Progenitor cell of endocrine pancreas (in vitro differentiated cells): ENCODE measurements around the gene NCKAP5. TPM values are rescaled to one million over a fixed set of nuclear protein-coding genes. Genes with fewer than 3 reads are reported as not detected.

Experiments used
- DNase-seq: peaks from one replicate; pipeline ENCODE4 v3.0.0; 2021; ENCODE audit warnings: low spot score; ENCODE audit not compliant: unreplicated experiment
- H3K27ac Mint-ChIP-seq: 2 replicates; pipeline ENCODE4 v1.8.0; 2021; ENCODE audit warnings: mild to moderate bottlenecking, moderate library complexity, mixed read lengths
- H3K27me3 Mint-ChIP-seq: 2 replicates; pipeline ENCODE4 v1.8.0; 2021; ENCODE audit warnings: mixed read lengths
- H3K36me3 Mint-ChIP-seq: 2 replicates; pipeline ENCODE4 v1.8.0; 2022; ENCODE audit warnings: mixed read lengths; ENCODE audit not compliant: insufficient read depth
- H3K4me1 Mint-ChIP-seq: 2 replicates; pipeline ENCODE4 v1.8.0; 2021; ENCODE audit warnings: low read depth, mixed read lengths
- H3K4me3 Mint-ChIP-seq: 2 replicates; pipeline ENCODE4 v1.8.0; 2021; ENCODE audit warnings: low read depth, mild to moderate bottlenecking, moderate library complexity, mixed read lengths
- H3K9me3 Mint-ChIP-seq: 2 replicates; pipeline ENCODE4 v1.8.0; 2021; ENCODE audit warnings: low read depth, mixed read lengths
- total RNA-seq: library from RNA; stranded (reverse); gene quantifications from 2 replicates; pipeline ENCODE4 v1.2.1, GENCODE V29; 2021
- TF ChIP-seq, protein P1 (sequence below): fragments of 200-600 bp; sonication (generic); IDR thresholded peaks from one replicate; pipeline ENCODE4 v1.5.0; 2021; ENCODE audit warnings: antibody characterized with exemption, mild to moderate bottlenecking; ENCODE audit not compliant: unreplicated experiment

The NCKAP5 gene
- total RNA-seq, 1 donor from 2014 or later, result 1.7 TPM

DNA sequence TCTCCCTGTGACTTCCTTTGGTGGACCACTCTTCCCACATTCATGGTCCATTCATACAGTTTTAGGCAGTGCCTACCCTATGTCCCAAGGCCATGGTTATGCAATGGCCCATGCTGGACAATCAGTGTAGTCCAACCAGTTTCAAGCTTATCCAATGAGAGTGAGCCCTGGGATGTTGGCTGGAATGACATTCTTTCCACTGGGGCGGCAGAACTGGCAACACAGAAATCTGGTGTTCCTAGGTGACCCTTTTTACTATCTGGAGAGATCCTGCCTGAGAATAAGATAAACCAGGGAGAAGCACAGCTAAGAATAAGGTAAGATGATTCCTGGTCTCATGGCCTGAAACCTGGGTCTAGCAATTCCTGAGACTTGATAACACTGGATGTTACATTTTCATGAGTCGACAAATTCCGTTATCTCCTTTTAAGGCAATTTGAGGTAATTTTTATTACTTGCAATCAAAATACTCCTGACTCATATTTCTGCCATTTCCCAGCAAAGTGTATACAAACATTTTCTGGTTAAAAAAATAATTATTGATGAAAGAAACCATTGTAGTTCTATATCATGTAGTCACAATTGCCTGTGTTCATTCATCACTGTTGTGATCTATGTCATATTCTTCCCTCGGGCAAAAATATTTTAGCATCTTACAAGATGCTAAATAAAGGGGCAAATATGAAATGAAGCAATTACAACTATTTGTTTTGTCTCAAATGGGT is 626.8 kb downstream of the NCKAP5 start:
- Mint-ChIP-seq H3K4me1 (peaks cover 3% of the 10 kb centered on the region), H3K9me3 (no peaks in the 10 kb centered on the region), H3K36me3 (no peaks in the 10 kb centered on the region), H3K27me3 (peaks cover 9% of the 10 kb centered on the region), H3K4me3 (no peak overlapping the region), H3K27ac (no peak overlapping the region)
- no peak for DNase-seq
- TF ChIP-seq, protein P1, sequence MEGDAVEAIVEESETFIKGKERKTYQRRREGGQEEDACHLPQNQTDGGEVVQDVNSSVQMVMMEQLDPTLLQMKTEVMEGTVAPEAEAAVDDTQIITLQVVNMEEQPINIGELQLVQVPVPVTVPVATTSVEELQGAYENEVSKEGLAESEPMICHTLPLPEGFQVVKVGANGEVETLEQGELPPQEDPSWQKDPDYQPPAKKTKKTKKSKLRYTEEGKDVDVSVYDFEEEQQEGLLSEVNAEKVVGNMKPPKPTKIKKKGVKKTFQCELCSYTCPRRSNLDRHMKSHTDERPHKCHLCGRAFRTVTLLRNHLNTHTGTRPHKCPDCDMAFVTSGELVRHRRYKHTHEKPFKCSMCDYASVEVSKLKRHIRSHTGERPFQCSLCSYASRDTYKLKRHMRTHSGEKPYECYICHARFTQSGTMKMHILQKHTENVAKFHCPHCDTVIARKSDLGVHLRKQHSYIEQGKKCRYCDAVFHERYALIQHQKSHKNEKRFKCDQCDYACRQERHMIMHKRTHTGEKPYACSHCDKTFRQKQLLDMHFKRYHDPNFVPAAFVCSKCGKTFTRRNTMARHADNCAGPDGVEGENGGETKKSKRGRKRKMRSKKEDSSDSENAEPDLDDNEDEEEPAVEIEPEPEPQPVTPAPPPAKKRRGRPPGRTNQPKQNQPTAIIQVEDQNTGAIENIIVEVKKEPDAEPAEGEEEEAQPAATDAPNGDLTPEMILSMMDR, result no peak

DNA sequence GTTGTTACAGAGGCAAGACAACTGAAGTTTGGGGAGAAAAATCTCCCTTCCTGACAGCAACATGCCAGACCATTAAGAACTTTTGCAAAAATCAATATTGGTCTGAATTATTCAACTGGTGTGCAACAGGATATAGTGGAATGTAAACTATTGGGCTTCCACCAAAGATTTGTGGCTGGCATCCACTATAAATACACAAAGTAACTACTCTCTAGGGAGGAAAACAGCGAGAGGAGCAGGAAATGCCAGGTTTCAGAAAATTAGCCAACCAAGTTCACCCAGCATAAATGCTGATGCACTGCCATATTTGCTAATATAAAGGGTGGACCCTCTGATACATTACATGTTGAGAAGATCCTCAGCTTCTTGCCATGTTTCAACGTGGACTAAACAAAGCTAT is 630.6 kb downstream of the NCKAP5 start:
- TF ChIP-seq, protein P1, result no peak
- peaks cover 3% of the 10 kb centered on the region for H3K4me1 Mint-ChIP-seq

DNA sequence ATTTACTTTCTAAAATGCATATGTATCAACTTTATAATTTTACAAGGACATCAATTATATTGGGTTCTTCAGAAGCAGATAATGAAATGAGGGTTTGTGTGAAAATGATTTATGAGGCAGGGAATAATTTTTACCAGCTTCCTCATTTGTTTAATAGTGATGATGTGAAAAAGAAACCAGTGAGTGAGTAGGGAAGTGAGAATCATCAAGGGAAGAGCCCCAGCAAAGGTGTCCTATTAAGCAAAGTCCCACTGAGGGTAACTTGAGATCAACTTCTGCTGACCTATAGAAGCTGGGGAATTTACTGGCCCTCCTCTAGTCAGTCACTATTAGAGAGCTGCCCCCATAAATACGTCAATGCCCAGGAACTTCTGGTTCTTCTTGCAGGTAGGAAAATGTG is 631.5 kb downstream of the NCKAP5 start:
- H3K4me3 Mint-ChIP-seq, result no peak overlapping the region

More for the DNA sequence above, 630.6 kb downstream of the NCKAP5 start:
- DNase-seq, result no peak
- H3K36me3 Mint-ChIP-seq, result no peaks in the 10 kb centered on the region
- H3K4me3 Mint-ChIP-seq, result no peak overlapping the region
- peaks cover under 1% of the 10 kb centered on the region for H3K9me3 Mint-ChIP-seq
- peaks cover 3% of the 10 kb centered on the region for H3K27me3 Mint-ChIP-seq
- no peak overlapping the region for H3K27ac Mint-ChIP-seq

DNA sequence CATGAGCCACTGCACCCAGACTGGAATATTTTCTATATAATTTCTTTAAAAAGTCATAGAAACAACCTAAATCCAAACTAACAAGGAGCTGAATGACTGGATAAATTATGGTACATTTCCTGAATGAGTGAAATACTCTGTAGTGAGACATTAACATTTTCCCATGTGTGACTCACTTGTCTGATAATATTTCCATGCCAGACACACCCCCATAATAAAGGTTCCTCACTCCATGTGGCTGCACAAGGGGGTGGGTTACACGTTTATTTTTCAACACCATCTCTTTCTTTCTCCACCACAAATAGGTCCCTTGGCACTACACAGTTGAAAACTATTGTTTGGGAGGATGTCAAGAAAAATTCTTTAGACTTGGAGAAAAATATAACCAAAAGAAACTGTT is 632.0 kb downstream of the NCKAP5 start:
- Mint-ChIP-seq H3K9me3 (peaks cover 3% of the 10 kb centered on the region), H3K27me3 (peaks cover 3% of the 10 kb centered on the region), H3K36me3 (no peaks in the 10 kb centered on the region), H3K4me1 (peaks cover 6% of the 10 kb centered on the region), H3K27ac (no peak overlapping the region), H3K4me3 (no peak overlapping the region)
- TF ChIP-seq, protein P1, result no peak
- DNase-seq, result no peak

More for the DNA sequence above, 631.5 kb downstream of the NCKAP5 start:
- TF ChIP-seq, protein P1, result no peak
- Mint-ChIP-seq H3K4me1 (peaks cover 6% of the 10 kb centered on the region), H3K27ac (no peak overlapping the region), H3K27me3 (peaks cover 3% of the 10 kb centered on the region), H3K9me3 (peaks cover 3% of the 10 kb centered on the region), H3K36me3 (no peaks in the 10 kb centered on the region)
- DNase-seq, result no peak

DNA sequence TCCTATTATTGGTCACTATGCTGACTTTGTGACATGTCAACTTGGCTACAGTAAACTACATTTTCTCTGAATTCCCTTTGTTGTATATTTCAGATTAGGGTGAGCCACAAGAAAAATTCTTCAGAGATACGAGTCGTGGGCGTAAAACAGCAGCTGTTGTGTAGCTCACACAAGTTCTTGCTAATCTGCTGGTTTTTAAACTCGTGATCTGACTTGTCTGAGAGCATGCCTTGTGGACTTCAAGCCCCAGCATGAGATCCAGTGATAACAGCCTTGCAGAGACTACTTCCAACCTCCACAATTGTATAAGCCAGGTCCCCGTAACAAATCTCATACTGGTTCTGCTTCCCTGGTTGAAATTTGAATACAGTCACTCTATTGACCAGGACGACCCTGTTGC is 638.5 kb downstream of the NCKAP5 start:
- TF ChIP-seq, protein P1, result no peak
- H3K36me3 Mint-ChIP-seq, result no peaks in the 10 kb centered on the region
- H3K9me3 Mint-ChIP-seq, result peaks cover 3% of the 10 kb centered on the region
- H3K4me1 Mint-ChIP-seq, result peaks cover 3% of the 10 kb centered on the region
- H3K27me3 Mint-ChIP-seq, result peaks cover 7% of the 10 kb centered on the region
- DNase-seq, result no peak
- H3K27ac Mint-ChIP-seq, result no peak overlapping the region
- H3K4me3 Mint-ChIP-seq, result no peak overlapping the region
